ENCODE results near the gene ATAD1. TPM values are rescaled to one million over a fixed set of nuclear protein-coding genes. Genes with fewer than 3 reads are reported as not detected.
"Not testable (repeated sequence)": the region's sequence is repeated elsewhere in the genome, so short reads cannot be mapped to it uniquely, and the experiment has no call there.

Gene ATAD1
- polyA plus RNA-seq, 4 donors, result 5.1 to 34.4 (median 11.4) TPM

DNA sequence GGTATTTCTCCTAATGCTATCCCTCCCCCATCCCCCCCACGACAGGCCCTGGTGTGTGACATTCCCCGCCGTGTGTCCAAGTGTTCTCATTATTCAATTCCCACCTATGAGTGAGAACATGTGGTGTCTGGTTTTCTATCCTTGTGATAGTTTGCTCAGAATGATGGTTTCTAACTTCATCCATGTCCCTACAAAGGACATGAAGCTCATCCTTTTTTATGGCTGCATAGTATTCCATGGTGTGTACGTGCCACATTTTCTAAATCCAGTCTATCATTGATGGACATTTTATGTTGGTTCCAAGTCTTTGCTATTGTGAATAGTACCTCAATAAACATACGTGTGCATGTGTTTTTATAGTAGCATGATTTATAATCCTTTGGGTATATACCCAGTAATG lies 37.2 kb upstream of the ATAD1 start:
- DNase-seq; H3K27ac ChIP-seq (ENCODE audit: low read depth in 1 of 3, low read length in 2 of 3); H3K4me3 ChIP-seq (ENCODE audit: low read depth in 1 of 3, low read length in 3 of 3); H3K27me3 ChIP-seq (ENCODE audit: control insufficient read depth in 3 of 3, insufficient read depth in 3 of 3, low read length in 3 of 3); H3K36me3 ChIP-seq (ENCODE audit: control insufficient read depth in 3 of 3, insufficient read depth in 2 of 3, low read depth in 1 of 3, low read length in 3 of 3); FAIRE-seq; H3K9me3 ChIP-seq (ENCODE audit: control insufficient read depth in 2 of 2, insufficient read depth in 1 of 2, low read depth in 1 of 2, low read length in 1 of 2); H3K4me1 ChIP-seq (ENCODE audit: control insufficient read depth in 3 of 3, insufficient read depth in 2 of 3, low read depth in 1 of 3, low read length in 2 of 3): not testable (repeated sequence)
- 95 to 98% (median 98%) methylated on average over 5 of the region's 5 CpGs for WGBS, 3 donors

DNA sequence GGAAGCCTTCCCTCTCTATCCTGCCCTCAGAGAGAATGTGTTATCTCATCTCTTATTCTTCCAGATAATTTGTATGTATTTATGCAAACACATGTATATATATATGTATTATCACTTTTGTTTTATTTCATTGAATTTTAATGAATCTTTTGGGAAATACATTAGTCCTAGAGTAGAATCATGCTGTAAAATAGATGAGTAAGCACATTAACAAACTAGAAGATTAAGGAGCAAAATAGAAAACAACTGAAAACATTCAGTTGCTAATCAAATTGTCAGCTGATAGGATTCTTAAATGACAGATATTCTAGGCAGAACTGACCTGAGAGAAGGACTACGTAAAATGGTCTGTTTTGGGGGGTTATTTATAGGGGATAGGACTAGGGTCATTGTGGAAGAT lies 34.1 kb upstream of the ATAD1 start:
- no peak for DNase-seq
- no peak overlapping the region for H3K4me3 ChIP-seq (ENCODE audit: low read depth in 1 of 3, low read length in 3 of 3)
- WGBS, 3 donors, result 87 to 96% (median 94%) methylated on average over 1 of the region's 1 CpG
- H3K27me3 ChIP-seq (ENCODE audit: control insufficient read depth in 3 of 3, insufficient read depth in 3 of 3, low read length in 3 of 3), result no peaks in the 10 kb centered on the region
- no peaks in the 10 kb centered on the region for H3K4me1 ChIP-seq (ENCODE audit: control insufficient read depth in 3 of 3, insufficient read depth in 2 of 3, low read depth in 1 of 3, low read length in 2 of 3)
- no peaks in the 10 kb centered on the region for H3K36me3 ChIP-seq (ENCODE audit: control insufficient read depth in 3 of 3, insufficient read depth in 2 of 3, low read depth in 1 of 3, low read length in 3 of 3)
- FAIRE-seq, result no peak
- H3K9me3 ChIP-seq (ENCODE audit: control insufficient read depth in 2 of 2, insufficient read depth in 1 of 2, low read depth in 1 of 2, low read length in 1 of 2), result no peaks in the 10 kb centered on the region
- H3K27ac ChIP-seq (ENCODE audit: low read depth in 1 of 3, low read length in 2 of 3), result no peak overlapping the region

DNA sequence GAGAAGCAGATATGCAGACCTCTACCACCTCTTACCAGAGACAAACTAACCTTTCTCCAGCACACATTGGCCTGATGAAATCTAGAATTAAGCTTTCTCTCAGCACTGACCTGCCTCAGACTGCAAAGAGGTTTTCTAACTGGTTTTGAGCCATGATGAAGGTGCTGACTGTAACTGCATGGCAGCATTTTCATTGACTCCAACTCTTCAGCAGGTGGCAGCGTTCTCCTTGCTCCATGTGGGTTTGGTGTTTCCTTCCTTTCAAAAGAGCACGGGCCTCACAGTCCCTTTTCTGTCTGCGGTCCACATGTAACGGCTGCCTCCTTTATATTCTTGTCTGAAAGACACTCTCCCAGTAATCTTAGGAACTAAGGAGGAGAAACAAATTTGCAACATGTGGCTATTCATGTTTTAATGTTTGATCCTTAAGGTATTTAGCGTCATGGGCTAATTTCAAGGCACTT lies 32.7 kb upstream of the ATAD1 start:
- WGBS, 3 donors, result 16 to 25% (median 16%) methylated on average over 5 of the region's 5 CpGs
- FAIRE-seq, result no peak

DNA sequence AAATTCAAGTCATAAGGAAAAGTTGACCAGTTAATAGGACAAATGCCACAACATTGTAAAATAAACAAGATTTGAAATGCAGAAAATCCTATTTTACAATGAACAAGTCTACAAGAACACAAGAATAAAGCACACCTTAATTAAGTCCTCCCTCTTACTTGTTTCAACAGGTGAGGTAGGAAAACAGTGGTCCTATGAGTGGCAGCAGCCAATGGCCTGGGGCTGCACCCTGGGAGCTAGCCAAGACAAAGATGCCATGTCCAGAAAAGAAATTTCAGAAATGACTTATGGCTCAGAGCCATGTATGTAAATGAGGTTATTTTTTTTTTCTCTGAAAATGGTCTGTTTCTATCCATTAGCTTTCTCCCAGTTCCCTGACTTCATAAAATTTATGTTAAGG lies 31.0 kb upstream of the ATAD1 start:
- FAIRE-seq, result no peak
- Histone ChIP-seq H3K4me3 (ENCODE audit: low read depth in 1 of 3, low read length in 3 of 3) (no peak overlapping the region), H3K4me1 (ENCODE audit: control insufficient read depth in 3 of 3, insufficient read depth in 2 of 3, low read depth in 1 of 3, low read length in 2 of 3) (no peaks in the 10 kb centered on the region), H3K9me3 (ENCODE audit: control insufficient read depth in 2 of 2, insufficient read depth in 1 of 2, low read depth in 1 of 2, low read length in 1 of 2) (no peaks in the 10 kb centered on the region), H3K27ac (ENCODE audit: low read depth in 1 of 3, low read length in 2 of 3) (no peak overlapping the region), H3K27me3 (ENCODE audit: control insufficient read depth in 3 of 3, insufficient read depth in 3 of 3, low read length in 3 of 3) (no peaks in the 10 kb centered on the region), H3K36me3 (ENCODE audit: control insufficient read depth in 3 of 3, insufficient read depth in 2 of 3, low read depth in 1 of 3, low read length in 3 of 3) (peaks cover 0 to 2% (median 0%) of the 10 kb centered on the region in 3 donors)
- no peak for DNase-seq

More for the DNA sequence above, 32.7 kb upstream of the ATAD1 start:
- no peak overlapping the region for H3K27ac ChIP-seq (ENCODE audit: low read depth in 1 of 3, low read length in 2 of 3)
- H3K4me3 ChIP-seq (ENCODE audit: low read depth in 1 of 3, low read length in 3 of 3), result no peak overlapping the region
- H3K4me1 ChIP-seq (ENCODE audit: control insufficient read depth in 3 of 3, insufficient read depth in 2 of 3, low read depth in 1 of 3, low read length in 2 of 3), result no peaks in the 10 kb centered on the region
- DNase-seq, result peak; percentile 72 to 77
- no peaks in the 10 kb centered on the region for H3K36me3 ChIP-seq (ENCODE audit: control insufficient read depth in 3 of 3, insufficient read depth in 2 of 3, low read depth in 1 of 3, low read length in 3 of 3)
- H3K27me3 ChIP-seq (ENCODE audit: control insufficient read depth in 3 of 3, insufficient read depth in 3 of 3, low read length in 3 of 3), result no peaks in the 10 kb centered on the region
- H3K9me3 ChIP-seq (ENCODE audit: control insufficient read depth in 2 of 2, insufficient read depth in 1 of 2, low read depth in 1 of 2, low read length in 1 of 2), result no peaks in the 10 kb centered on the region

DNA sequence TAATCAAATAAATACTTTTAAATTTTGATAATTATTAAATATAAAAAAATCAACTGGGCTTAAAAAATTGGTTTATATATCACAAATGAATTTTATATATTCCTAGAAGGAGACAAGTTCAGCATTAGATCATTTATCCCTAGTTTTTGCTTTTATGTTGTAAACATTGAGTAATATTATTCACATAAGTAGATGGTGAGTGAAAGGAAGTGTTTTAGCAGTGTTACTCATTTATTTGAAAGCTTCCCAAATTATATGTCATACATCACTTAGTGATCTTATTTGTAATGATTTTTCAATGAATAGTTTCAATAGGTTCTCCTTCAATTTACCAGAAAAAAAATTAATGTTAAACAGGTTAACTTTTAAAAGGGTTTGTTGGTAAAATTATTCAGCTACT lies 29.5 kb upstream of the ATAD1 start:
- no peak overlapping the region for H3K27ac ChIP-seq (ENCODE audit: low read depth in 1 of 3, low read length in 2 of 3)
- H3K9me3 ChIP-seq (ENCODE audit: control insufficient read depth in 2 of 2, insufficient read depth in 1 of 2, low read depth in 1 of 2, low read length in 1 of 2), result no peaks in the 10 kb centered on the region
- no peak for FAIRE-seq
- H3K36me3 ChIP-seq (ENCODE audit: control insufficient read depth in 3 of 3, insufficient read depth in 2 of 3, low read depth in 1 of 3, low read length in 3 of 3), result peaks cover 0 to 2% (median 0%) of the 10 kb centered on the region in 3 donors
- no peak overlapping the region for H3K4me3 ChIP-seq (ENCODE audit: low read depth in 1 of 3, low read length in 3 of 3)
- no peaks in the 10 kb centered on the region for H3K27me3 ChIP-seq (ENCODE audit: control insufficient read depth in 3 of 3, insufficient read depth in 3 of 3, low read length in 3 of 3)
- no peak for DNase-seq
- peaks cover 0 to 6% (median 0%) of the 10 kb centered on the region in 3 donors for H3K4me1 ChIP-seq (ENCODE audit: control insufficient read depth in 3 of 3, insufficient read depth in 2 of 3, low read depth in 1 of 3, low read length in 2 of 3)

DNA sequence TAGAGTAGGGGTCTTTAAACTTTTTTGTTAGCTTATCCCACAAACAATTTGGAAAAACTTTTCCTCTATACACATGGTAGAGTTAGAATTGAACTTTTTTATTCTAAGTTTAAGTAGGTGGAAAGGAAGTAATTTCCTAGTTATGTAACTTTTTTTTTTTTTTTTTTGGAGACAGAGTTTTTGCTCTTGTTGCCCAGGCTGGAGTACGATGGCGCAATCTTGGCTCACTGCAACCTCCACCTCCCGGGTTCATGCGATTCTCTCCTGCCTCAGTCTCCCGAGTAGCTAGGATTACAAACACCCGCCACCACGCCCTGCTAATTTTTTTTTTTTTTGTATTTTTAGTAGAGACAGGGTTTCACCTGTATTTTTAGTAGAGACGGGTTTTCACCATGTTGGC lies 28.7 kb upstream of the ATAD1 start:
- WGBS, 3 donors, result 95 to 99% (median 95%) methylated on average over 8 of the region's 8 CpGs
- H3K36me3 ChIP-seq (ENCODE audit: control insufficient read depth in 3 of 3, insufficient read depth in 2 of 3, low read depth in 1 of 3, low read length in 3 of 3); H3K27me3 ChIP-seq (ENCODE audit: control insufficient read depth in 3 of 3, insufficient read depth in 3 of 3, low read length in 3 of 3); H3K4me3 ChIP-seq (ENCODE audit: low read depth in 1 of 3, low read length in 3 of 3); H3K9me3 ChIP-seq (ENCODE audit: control insufficient read depth in 2 of 2, insufficient read depth in 1 of 2, low read depth in 1 of 2, low read length in 1 of 2); DNase-seq; H3K27ac ChIP-seq (ENCODE audit: low read depth in 1 of 3, low read length in 2 of 3): not testable (repeated sequence)
- peaks cover 0 to 13% (median 0%) of the 10 kb centered on the region in 3 donors for H3K4me1 ChIP-seq (ENCODE audit: control insufficient read depth in 3 of 3, insufficient read depth in 2 of 3, low read depth in 1 of 3, low read length in 2 of 3)
- peak; percentile 19 for FAIRE-seq

DNA sequence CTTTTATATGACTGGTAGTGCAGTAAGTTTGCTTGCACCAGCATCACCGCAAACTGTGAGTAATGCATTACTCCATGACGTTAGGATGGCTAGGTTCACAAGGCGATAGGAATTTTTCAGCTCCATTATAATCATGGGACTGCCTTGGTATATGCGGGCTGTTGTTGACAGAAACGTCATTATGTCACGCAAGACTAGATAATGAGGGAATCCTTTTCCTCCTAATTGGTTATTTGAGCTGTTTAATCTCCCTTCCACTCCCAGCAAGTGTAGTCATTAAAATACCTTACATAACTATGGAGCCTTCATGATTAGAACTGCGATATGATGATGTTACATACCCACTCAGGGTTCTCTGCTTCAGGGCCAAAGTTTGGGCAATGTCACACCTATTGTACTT lies 28.0 kb upstream of the ATAD1 start:
- DNase-seq, result peak in 1 of 2 donors; percentile 27
- Histone ChIP-seq H3K9me3 (ENCODE audit: control insufficient read depth in 2 of 2, insufficient read depth in 1 of 2, low read depth in 1 of 2, low read length in 1 of 2) (no peaks in the 10 kb centered on the region), H3K4me3 (ENCODE audit: low read depth in 1 of 3, low read length in 3 of 3) (no peak overlapping the region), H3K27ac (ENCODE audit: low read depth in 1 of 3, low read length in 2 of 3) (no peak overlapping the region), H3K36me3 (ENCODE audit: control insufficient read depth in 3 of 3, insufficient read depth in 2 of 3, low read depth in 1 of 3, low read length in 3 of 3) (peaks cover 0 to 2% (median 0%) of the 10 kb centered on the region in 3 donors), H3K4me1 (ENCODE audit: control insufficient read depth in 3 of 3, insufficient read depth in 2 of 3, low read depth in 1 of 3, low read length in 2 of 3) (peaks cover 0 to 19% (median 0%) of the 10 kb centered on the region in 3 donors), H3K27me3 (ENCODE audit: control insufficient read depth in 3 of 3, insufficient read depth in 3 of 3, low read length in 3 of 3) (no peaks in the 10 kb centered on the region)
- FAIRE-seq, result no peak
- 78 to 82% (median 80%) methylated on average over 7 of the region's 7 CpGs for WGBS, 3 donors

DNA sequence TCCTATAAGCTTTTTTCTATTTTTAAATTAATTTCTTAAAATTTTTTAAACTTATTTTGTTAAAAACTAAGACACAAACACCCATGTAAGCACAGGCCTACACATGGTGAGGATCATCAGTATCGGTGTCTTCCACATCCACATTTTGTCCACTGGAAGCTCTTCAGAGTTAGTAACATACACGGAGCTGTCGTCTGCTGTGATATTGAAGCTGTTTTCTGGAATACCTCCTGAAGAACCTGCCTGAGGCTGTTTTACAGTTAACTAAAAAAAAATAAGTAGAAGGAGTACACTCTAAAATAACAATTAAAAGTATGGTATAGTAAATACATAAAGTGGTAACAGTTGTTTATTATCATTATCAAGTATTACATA lies 27.6 kb upstream of the ATAD1 start:
- WGBS, 3 donors, result 93 to 99% (median 94%) methylated on average over 3 of the region's 3 CpGs
- peaks cover 0 to 2% (median 0%) of the 10 kb centered on the region in 3 donors for H3K36me3 ChIP-seq (ENCODE audit: control insufficient read depth in 3 of 3, insufficient read depth in 2 of 3, low read depth in 1 of 3, low read length in 3 of 3)

DNA sequence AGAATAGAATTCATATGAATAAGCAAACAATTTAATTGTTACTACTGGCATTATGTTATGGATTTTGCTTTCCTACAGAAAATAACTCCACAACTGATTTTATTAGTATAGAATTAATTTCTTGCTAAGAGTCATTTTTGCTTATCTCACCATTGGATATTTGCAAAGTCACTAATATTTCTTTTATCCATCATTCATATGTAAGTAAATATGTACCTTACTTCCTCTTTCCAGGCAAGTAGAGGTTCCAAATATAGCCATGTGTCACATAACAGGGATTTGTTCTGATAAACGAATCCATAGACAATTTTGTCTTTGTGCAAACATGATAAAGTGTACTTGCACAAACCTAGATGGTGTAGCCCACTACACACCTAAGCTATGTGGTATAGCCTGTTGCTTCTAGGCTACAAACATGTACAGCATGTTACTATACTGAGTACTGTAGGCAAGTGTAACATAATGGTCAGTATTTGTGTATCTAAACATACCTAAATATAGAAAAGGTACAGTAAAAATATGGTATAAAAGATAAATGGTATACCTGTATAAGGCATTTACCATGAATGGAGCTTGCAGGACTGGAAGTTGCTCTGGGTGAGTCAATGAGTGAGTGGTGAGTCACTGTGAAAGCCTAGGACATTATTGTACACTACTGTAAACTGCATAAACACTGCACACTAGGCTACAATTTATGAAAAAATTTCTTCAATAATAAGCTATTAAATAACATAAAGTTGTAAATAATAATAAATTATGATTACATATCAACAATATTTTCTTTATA lies 27.0 kb upstream of the ATAD1 start:
- peaks cover 0 to 2% (median 0%) of the 10 kb centered on the region in 3 donors for H3K36me3 ChIP-seq (ENCODE audit: control insufficient read depth in 3 of 3, insufficient read depth in 2 of 3, low read depth in 1 of 3, low read length in 3 of 3)
- no peak overlapping the region for H3K4me3 ChIP-seq (ENCODE audit: low read depth in 1 of 3, low read length in 3 of 3)
- no peaks in the 10 kb centered on the region for H3K9me3 ChIP-seq (ENCODE audit: control insufficient read depth in 2 of 2, insufficient read depth in 1 of 2, low read depth in 1 of 2, low read length in 1 of 2)
- peaks cover 0 to 26% (median 0%) of the 10 kb centered on the region in 3 donors for H3K4me1 ChIP-seq (ENCODE audit: control insufficient read depth in 3 of 3, insufficient read depth in 2 of 3, low read depth in 1 of 3, low read length in 2 of 3)
- DNase-seq, result peak; percentile 13 to 54
- FAIRE-seq, result no peak
- H3K27ac ChIP-seq (ENCODE audit: low read depth in 1 of 3, low read length in 2 of 3), result no peak overlapping the region
- no peaks in the 10 kb centered on the region for H3K27me3 ChIP-seq (ENCODE audit: control insufficient read depth in 3 of 3, insufficient read depth in 3 of 3, low read length in 3 of 3)
- 3 to 21% (median 19%) methylated on average over 1 of the region's 1 CpG for WGBS, 3 donors

More for the DNA sequence above, 27.6 kb upstream of the ATAD1 start:
- DNase-seq (no peak), FAIRE-seq (no peak)
- peaks cover 0 to 23% (median 0%) of the 10 kb centered on the region in 3 donors for H3K4me1 ChIP-seq (ENCODE audit: control insufficient read depth in 3 of 3, insufficient read depth in 2 of 3, low read depth in 1 of 3, low read length in 2 of 3)
- H3K27ac ChIP-seq (ENCODE audit: low read depth in 1 of 3, low read length in 2 of 3), result no peak overlapping the region
- H3K4me3 ChIP-seq (ENCODE audit: low read depth in 1 of 3, low read length in 3 of 3), result no peak overlapping the region
- no peaks in the 10 kb centered on the region for H3K9me3 ChIP-seq (ENCODE audit: control insufficient read depth in 2 of 2, insufficient read depth in 1 of 2, low read depth in 1 of 2, low read length in 1 of 2)
- H3K27me3 ChIP-seq (ENCODE audit: control insufficient read depth in 3 of 3, insufficient read depth in 3 of 3, low read length in 3 of 3), result no peaks in the 10 kb centered on the region
